Liver (tissue), 3 donors: Measurements from ENCODE around the gene PTGDR.

ENCODE experiments used
- CTCF ChIP-seq: fragments of 150-350 bp; IDR thresholded peaks from 2 replicates; pipeline ENCODE4 v1.5.1; 2017; ENCODE audit warnings: improper control_type of control experiment, low read depth, low read length; ENCODE audit not compliant: missing input control
- RXRA ChIP-seq, 2 donors: IDR thresholded peaks; 2 replicates each; pipeline ENCODE4 v1.6.1; 2017 to 2018; ENCODE audit warnings: antibody characterized with exemption in 2 of 2, mild to moderate bottlenecking in 1 of 2
- donor health status: healthy.
- donor health status: healthy.

- no peak for TF ChIP-seq RXRA (IDR thresholded peaks at IDR 0.05)
- TF ChIP-seq CTCF, result no peak
These were observed 47.9 kb upstream of the PTGDR start for GRCh38 chr14:52219488-52220084.
